A204.1 (cell line): ENCODE data around the gene ZNF354C.

Experiments
- FAIRE-seq: peaks from 2 replicates; lab custom pipeline; 2012; peaks lifted over from hg19 to GRCh38; lab: Jason Lieb, UNC

The ZNF354C gene

DNA sequence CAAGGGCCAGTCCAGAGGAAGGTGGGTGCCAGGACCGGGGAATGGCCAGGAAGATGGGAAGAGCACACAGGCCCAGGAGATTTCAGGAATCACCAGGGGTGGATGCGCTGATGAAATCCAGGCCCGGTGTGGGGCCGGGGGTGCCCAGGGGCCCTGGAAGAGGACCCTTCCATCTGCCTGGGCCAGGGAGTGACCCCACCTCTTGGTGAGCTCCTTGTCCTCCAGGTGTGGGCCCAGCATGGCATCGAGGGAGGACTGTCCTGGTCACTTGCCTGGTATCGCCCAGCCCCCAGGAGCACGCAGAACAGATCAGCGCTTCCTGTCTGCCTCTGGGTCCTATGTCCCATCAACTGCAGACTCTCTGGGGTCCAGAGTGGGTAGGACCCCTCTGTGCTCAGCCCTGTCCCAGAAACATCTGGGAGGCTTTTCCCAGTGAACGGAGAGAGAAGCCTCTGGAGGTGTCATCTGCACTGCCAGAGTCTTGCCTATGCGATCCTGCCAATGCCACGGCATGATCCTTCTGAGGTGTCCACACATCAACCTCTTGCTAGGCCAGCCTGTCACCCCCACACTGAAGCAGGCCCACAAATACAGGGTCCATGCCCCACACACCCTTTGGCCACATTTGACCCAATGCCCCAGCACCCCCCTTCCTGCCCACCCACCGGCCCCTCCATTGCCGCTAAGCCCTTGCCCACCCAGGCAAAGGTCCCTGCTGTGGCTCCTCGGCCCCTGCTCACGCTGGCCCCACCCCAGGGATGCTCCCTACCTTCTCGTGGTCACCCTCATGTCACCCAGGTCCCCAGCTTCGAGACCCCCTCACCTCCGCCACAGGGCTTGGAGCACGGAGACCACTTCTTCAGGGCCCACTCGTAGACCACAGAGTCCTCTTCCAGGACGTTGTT is 67.2 kb downstream of the ZNF354C start:
- FAIRE-seq, result no peak

DNA sequence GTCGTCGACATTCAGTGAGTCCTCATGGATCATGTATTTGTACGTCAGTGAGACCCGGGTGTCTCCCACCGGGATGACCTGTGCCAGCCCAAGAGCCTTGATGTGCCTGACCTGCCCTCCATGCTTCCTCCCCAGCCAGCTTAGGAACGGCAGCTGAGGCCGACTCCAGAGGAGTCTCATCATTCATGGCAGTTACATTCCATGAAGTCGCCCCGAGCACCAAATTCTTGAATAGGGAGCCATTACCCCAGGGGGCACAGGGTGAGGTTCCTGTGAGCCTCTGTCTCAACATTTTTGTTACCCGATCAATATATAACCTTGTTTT is 67.8 kb downstream of the ZNF354C start:
- FAIRE-seq, result no peak

DNA sequence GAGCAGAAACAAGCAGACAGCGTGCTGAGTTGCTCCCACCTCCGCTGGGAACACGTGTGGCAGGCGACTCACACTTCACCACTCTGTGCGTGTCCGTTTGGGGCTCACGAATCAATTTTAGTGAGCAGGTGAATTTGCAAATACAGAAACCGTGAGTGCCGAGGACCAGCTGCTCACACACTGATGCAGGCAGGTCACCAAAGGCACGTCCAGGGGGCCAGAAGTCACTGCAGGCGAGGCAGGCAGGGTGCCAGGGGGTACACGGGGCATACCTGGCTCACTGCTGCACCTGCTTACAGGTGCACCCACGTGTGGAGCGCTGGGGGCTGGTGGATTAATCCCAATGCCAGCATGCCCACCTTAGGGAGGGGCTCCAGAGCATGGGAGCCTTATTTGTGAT is 68.8 kb downstream of the ZNF354C start:
- no peak for FAIRE-seq

DNA sequence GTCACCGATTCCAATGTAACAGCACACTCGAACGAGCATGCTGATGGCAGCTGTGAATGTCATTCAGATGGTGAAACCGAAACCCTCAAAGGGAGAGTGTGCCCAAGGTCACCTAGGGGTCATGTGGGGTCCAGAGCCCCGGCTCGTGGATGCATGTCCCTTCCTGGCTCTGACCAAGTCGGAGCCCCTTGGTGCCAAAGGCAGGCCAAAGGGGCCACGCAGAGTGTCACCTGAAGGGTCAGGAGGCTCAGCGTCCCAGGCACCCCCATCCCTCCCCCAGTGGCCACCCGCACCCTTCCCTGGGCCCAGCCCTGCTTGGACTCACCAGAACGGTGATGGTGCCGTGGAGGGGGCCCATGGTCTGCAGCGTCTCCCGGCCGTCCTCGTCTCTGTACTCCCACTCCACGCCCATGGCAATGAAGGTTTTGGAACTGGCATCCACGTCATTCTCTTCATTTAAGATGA is 69.5 kb downstream of the ZNF354C start:
- no peak for FAIRE-seq

DNA sequence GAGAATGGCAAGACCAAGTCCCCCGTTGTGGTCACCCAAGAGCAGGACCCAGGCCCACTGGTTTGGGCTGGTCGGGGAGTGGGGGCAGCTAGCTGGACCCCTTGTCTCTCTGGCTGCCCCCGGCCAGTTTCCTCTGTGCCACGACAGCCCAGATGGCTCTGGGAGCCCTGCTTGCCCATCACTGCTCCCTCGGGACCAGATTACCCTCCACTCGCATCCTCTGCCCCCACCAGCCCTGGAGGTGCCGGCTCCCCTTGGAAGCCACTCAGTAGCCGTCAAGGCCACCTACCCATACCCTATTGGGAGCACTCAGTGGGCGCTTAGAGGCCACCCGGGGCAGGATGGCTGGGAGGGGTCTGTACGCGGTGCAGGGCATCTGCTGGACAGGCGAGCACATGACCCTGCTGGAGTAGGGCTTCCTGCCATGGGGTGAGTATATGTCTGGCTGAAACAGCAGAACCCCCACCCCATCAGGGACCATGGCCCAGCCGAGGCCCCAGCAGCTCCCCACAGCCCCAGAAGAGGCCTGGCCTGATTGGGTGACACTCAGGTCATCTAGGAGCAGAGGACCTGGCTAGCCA is 70.0 kb downstream of the ZNF354C start:
- FAIRE-seq, result no peak

DNA sequence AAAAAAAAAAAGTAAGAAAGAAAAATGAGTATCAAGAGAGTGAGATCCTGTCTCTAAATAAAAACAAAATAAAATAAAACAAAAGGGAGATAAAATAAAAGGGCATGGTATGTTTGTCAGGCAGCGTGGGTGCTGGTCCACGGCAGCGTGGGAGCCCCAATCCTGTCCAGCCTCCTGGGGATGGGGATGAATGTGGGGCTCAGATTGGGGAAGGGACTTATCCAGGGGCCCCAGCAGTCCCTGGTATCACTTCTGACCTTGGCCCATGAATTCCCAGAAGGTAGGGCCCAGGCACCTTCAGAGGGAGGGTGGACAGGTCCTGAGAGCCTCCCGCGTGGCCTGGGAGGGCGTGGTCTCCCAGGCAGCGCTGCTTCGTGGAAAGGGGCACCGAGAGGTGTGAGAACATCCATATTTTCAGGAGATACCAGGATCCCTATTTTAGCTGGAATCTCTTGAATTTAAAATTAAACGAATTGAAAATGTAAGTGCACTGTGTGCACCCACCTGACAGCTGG is 71.2 kb downstream of the ZNF354C start:
- FAIRE-seq, result no peak

DNA sequence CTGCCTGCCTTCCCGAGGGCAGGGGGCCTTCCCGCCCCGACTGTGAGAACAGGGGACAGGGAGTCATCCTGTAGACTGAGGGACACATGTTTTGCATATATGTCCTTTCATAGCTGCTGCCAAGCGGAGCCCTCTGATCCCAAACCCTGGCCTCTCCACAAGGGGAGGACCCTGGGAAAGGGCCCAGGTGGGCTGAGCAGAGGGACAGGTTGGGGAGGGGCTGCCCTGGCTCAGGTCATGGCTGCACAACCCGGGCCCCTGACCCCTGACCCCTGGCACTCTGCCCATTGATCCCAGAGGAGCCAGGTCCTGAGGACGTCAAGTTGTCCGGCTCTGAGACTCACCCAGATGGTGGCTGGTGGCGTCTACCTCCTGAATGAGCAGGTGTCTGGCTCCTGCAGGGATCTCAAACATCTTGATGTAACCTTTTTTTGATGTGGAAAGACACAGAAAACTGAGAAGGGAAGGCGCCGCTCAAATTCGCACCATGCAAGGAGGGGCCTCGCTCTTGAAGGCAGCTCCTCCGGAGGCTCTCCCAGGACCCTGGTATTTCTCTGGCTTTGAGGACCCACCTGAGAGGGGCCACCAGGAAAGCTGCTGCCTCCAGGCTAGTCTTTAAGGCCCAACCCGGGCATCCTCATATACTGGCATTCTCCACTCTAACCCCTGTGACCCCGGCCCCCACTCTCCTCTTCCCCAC is 71.9 kb downstream of the ZNF354C start:
- no peak for FAIRE-seq

DNA sequence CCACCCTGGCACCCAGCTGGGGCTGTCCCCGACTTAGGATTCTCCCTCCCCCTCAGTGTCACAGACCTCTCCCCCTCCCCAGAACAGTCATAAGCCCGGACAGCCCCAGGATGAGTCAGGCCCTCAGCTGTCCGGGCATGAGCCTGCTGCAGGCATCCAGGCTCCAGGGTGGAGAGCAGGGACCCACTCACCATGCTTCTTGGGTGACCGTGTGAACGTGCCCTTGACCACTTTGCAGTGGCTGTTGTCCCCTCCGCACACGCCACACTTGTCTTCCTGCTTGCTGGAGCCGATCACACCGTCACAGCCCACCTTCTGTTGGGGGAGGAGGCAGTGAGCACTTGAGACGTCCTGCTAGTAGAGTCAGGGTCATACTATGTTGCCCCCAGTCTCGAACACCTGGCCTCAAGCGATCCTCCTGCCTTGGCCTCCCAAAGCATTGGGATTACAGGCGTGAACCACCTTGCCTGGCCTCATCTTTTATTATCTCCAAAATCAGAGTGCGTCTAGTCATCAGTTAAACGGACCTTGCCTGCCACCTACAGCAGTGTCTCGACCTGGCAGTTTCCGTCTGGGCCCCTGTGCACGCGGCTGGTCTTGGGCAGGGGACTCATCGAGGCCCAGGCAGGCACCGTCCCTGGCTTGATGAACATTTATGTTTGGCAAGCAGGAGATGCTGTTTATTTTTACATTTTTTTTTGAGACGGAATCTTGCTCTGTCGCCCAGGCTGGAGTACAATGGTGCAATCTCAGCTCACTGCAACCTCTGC is 72.6 kb downstream of the ZNF354C start:
- no peak for FAIRE-seq
